HG03103 (cell line): Measurements from ENCODE around the gene RPL10.
"Not testable (repeated sequence)": the region's sequence is repeated elsewhere in the genome, so short reads cannot be mapped to it uniquely, and the experiment has no call there.

Experiments used
- ATAC-seq: cut with Tn5 transposase; IDR thresholded peaks from one replicate; pipeline ENCODE4 v1.9.1; 2021; ENCODE audit warnings: low read depth; ENCODE audit not compliant: unreplicated experiment

The RPL10 gene

DNA sequence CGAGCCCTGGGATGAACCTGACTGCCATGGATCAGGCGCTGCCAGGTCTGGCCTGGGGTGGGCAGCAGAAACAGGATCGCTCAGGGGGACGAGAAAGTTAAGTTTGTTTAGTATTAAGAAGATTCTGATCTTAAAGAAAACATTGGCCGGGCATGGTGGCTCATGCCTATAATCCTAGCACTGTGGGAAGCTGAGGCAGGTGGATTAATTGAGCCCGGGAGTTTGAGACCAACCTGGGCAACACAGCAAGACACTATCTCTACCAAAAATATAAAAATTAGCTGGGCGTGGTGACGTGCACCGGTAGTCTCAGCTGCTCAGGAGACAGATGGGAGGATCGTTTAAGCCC is 23.0 kb upstream of the RPL10 start:
- no peak for ATAC-seq

DNA sequence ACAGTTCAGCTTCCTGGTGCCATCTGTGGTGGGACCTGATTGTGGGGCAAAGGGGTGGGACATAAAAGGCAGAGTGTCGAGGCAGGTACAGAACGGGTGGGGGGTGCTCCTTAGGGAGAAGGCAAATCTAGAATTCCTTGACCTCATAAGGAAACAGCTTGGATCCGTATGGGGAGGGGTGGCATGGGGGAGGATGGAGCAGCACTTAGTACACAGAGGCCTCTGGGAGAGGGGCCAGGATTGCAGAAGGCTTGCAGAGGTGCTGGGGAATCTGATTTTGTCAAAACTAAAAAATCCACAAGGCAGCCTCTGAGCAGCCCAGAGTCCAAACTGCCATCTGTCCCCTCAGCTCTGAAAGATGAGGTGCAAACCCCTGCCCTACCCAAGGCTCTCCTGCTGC is 21.4 kb upstream of the RPL10 start:
- ATAC-seq, result no peak

DNA sequence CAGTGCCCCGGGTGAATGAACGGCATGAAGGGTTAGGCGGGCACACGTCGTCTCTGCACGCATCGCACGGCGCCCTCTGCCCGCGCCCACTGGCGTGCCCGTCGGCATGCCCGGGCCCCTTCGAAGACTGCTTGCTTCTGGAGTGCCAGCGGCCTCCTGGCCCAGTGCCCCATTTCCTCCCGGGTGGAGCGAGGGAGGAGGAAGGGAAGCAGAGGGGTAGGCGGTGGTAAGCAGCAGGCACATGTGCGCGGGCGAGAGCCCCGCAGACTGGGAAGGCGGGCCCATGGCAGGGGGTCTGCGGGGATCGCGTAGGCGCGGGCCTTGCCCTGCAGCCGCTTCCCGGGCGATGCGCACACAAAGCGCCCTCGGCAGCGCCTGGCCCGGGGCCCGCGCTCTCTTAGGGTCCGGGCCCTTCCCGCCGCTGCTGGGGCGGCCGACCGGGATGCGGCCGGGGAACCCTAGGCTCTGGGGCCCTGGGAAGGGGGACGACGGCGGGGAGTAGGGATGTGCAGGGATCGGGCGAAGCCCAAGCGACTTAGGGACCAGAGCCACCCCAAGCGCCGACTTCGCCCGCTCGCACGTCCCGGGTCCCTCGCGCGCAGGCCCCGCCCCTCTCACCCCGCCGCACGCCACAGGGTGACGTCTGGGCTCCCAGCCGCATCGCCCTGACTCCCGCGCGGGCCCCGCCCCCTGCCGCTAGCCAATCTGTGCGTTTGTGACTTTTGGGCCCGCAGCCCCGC is 19.9 kb upstream of the RPL10 start:
- no peak for ATAC-seq

DNA sequence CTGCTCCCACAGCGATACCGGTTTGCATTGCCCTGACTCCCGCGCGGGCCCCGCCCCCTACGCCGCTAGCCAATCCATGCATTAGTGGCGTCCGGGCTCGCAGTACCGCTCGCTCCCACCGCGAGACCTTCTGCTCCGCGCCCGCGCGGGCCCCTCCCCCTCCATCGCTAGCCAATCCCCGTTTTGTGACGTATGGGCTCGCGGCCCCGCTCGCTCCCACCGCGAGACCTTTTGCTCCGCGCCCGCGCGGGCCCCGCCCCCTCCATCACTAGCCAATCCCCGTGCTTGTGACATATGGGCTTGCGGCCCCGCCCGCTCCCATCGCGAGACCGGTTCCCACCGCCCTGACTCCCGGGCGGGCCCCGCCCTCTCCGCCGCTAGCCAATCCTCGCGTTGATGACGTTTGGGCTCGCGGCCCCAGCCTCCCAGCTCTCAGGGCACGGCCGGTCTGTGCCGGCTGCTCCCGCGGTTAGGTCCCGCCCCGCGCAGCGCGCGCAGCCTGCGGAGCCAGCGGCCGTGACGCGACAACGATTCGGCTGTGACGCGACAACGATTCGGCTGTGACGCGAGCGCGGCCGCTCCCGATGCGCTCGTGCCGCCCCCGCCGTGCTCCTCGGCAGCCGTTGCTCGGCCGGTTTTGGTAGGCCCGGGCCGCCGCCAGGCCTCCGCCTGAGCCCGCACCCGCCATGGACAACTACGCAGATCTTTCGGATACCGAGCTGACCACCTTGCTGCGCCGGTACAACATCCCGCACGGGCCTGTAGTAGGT is 19.2 kb upstream of the RPL10 start, which contains the start of gene EMD:
TSS of gene EMD (plus strand) at position 497 of the 770 bp plus-strand sequence. CDS start at position 687, 190 bp downstream.
- ATAC-seq, result peak; percentile 63

DNA sequence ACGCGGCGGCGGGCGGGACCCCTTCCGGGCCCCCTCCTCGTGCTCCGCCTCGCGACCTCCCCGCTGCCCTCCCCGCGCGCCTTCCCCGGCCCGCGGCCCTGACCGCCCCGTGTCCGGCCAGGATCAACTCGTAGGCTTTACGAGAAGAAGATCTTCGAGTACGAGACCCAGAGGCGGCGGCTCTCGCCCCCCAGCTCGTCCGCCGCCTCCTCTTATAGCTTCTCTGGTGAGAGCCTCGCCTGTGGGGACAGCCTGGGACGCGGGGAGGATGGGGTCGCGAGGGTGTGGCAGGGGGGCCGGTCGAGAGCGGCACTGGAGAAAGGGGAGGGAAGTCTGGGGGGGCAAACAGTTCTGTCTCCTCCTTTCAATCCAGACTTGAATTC is 18.6 kb upstream of the RPL10 start:
- ATAC-seq, result no peak

DNA sequence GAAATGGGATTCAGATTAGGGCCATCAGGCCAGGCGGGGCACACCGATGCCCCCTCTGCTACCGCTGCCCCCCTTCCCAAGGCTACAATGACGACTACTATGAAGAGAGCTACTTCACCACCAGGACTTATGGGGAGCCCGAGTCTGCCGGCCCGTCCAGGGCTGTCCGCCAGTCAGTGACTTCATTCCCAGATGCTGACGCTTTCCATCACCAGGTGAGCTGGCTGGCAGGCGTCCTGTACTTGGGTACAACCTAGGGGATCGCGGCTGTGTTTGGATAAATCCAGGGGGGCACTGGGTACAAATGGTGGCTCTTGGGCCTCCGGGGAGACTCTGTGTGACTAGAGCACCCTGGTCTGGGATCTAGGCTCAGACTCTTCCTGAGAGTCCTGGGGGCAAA is 18.0 kb upstream of the RPL10 start:
- ATAC-seq, result no peak

DNA sequence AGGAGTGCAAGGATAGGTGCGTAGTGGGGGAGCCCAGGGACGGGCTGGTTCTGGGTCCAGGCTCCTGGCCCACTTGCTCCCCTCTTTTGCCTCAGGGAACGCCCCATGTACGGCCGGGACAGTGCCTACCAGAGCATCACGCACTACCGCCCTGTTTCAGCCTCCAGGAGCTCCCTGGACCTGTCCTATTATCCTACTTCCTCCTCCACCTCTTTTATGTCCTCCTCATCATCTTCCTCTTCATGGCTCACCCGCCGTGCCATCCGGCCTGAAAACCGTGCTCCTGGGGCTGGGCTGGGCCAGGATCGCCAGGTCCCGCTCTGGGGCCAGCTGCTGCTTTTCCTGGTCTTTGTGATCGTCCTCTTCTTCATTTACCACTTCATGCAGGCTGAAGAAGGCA is 17.4 kb upstream of the RPL10 start:
- no peak for ATAC-seq

DNA sequence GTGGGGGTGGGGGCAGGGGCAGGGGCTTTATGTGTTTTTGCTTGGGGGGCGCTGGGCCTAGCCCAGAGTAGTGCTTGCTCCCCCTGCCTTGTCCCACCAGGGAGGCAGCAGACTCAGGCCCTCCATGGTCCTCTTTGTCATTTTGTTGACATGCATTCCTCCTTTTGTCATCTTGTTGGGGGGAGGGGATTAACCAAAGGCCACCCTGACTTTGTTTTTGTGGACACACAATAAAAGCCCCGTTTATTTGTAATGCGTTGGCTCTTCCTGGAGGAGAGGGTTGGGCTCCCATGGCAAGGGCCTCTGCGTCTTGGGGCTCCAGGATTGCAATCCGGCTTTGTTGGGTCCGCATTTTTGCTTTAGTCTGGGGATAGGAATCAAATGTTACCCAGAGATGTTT is 16.9 kb upstream of the RPL10 start:
- ATAC-seq, result no peak

DNA sequence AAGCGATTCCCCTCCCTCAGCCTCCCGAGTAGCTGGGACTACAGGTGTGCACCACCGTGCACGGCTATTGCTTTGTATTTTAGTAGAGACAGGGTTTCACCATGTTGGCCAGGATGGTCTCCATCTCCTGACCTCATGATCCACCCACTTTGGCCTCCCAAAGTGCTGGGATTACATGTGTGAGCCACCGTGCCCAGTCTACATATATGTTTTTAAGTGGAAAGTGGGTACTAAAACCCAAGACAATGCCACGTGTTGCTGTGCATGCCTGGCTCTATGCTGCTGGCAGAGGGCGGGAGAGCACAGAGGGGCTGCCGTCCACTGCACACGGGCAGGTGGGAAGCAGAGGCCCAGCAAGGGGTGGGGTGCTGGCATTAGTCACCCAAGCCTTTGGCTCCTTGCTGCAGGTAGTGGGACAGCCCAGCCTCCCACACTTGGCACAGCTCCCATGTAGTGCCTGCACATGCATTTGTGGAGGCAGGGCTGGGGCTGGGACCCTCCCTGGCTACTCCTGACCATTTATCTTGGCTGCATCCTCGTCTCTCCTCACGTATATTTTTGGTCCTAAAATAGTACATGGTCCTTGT is 15.6 kb upstream of the RPL10 start:
- no peak for ATAC-seq

DNA sequence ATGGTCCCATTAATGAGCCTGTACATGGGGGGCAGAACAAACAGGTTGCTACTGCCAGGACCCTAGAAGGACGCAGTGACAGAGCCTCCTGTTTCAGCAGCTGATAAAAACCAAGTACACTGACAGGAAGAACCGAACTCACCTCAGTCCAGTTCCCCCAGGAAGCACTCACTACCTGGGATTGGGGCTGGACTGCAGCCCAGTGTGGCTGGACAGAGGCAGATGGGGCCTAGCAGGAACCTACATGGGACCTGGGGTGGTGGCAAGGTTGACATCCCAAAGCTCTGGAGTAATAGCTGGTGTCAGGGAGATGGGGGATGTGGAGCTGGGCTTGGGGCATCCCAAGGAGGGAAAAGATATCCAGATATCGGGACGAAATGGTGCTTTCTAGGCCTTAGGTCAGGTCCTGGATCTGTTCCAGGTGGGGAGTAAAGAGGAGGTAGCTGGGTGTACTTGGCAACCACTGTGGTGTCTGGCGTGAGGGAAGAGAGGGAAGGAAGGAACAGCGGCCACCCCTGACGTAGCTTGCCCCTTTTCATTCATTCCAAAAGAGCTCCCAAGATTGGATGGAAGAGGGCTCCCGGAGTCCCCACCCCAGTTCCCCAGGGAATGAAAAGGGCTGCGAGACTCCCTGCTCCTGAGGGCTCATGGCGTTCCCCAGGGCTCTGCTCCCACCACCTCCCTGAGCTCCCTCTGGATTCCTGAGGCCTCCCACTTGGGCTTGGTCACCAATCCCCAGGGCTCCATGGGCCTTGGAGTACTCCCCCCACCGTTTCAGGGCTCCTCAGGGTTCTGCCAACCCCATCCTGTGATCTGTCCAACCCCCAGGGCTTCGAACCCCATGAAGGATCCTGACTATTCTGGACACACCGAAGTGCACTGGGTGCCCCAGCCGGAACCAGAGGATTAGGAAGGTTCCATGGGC is 14.6 kb upstream of the RPL10 start:
- ATAC-seq, result no peak

DNA sequence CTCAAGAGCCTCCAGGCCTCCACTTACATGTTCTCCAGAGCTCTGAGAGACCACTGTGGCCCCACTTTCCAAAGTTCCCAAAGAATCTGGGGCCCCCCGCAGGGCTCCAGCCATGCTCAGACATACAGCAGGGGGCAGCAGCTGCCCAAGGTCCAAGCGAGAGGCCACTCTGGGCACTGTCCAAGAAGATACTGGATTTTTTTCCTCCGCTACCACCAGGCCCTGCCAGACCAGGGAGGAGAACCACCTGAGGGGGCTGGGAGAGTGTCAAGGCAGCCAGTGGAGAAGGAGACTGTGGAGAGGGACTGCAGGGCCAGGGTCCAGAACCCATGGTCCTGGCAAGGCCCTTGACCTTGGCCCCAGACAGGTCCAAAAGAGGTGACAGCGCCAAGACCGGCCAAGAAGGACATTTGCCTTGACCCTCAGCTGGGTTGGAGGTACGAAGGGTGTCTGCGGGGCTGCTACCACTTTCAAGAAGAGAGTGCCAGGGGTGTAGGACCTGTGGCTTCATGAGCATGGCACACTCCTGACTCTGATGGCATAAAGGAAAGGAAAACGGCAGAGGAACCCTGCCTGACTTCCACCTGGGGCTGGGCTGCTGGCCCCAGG is 13.8 kb upstream of the RPL10 start:
- no peak for ATAC-seq

DNA sequence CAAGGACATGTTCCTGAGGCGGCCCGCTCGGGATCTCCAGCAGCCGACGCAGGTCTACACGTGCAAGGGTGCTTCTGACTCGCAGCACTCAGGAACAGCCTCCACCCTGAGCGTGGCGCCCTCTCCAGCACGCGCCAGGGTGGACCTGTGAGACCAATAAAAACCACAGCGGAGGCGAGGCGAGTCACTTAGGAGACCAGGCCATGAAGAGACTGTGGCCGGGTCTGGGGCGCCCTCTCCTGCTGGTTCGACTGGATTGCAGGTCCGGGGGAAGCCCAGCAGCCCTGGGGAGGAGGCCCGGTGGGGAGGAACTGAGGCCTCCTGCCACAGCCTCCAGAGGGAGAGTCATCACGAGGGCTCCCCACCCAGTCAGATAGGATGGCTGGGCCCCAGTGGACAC is 10.1 kb upstream of the RPL10 start:
- ATAC-seq, result not testable (repeated sequence)

DNA sequence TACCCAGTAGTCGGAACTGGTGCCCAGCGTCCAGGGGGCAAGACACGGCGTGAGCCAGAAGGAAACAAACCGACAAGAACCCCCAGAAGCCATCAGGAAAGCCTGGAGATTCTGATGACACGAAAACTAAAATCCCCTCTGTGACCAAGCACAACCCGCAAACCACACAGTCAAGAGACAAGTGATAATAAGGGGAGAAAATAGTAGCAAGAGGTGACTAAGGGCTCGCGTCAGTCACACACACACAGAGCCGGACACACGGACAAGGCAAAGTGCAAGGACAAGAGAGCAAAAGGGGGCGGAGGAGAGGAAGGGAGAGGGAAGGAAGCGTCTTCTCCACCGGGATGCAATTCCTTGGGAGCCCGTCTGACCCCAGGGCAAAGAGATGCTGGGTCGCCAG is 9.5 kb upstream of the RPL10 start:
- ATAC-seq, result not testable (repeated sequence)

DNA sequence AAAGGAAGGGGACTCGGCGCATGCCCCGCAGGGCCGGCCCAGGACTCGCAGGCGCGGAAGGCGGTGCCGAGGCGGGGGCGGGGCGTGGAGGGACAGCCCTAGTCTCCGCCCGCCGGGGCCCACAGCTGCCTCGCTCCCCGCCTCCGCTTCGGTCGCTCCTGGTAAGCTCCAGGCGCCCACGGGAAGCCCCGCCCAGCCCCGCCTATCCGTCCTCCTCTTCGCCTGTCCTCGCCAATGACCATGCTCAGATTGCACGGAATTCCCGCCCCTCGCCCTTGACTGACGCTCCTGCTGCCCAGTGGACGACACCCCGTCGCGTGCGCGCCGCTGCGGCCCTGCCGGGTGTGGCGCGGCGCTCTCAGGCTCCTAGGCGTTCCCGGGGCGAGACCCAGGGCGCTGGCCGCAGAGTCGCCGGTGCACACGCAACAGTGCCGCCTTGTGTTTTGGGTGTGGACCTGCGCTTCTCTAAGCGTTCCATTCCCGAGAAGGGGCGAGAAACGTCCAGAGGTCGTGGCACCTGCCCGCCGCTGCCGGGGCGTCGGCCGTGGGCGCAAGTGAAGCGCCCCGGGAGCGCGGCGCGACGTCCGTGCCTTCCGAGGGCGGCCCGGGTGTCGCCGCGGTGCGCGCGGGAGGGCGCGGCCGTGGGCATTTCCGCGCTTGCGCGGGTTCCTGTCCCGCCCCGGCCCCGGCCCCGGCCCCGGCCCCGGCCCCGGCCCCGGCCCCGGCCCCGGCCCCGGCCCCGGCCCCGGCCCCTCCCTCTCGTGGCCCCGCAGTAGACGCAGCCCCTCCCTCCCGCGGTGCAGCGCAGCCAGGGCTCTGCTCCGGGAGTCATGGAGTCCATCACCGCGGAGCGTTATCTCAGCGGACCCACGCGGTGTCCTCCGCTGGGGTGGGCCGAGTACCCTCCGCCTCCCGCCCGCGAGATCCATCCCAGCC is 8.1 kb upstream of the RPL10 start:
- peak; percentile 63 for ATAC-seq

DNA sequence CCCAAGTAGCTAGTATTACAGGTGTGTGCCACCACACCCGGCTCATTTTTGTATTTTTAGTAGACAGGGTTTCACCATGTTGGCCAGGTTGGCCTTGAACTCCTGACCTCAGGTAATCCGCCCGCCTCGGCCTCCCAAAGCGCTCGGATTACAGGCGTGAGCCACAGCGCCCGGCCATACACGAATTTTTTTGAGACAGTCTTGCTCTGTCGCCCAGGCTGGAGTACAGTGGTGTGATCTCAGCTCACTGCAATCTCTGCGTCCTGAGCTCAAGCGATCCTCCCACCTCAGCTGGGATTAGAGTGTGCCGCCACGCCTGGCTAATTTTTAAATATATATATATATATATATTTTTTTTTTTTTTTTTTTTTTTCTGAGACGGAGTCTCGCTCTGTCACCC is 1.8 kb upstream of the RPL10 start:
- not testable (repeated sequence) for ATAC-seq

DNA sequence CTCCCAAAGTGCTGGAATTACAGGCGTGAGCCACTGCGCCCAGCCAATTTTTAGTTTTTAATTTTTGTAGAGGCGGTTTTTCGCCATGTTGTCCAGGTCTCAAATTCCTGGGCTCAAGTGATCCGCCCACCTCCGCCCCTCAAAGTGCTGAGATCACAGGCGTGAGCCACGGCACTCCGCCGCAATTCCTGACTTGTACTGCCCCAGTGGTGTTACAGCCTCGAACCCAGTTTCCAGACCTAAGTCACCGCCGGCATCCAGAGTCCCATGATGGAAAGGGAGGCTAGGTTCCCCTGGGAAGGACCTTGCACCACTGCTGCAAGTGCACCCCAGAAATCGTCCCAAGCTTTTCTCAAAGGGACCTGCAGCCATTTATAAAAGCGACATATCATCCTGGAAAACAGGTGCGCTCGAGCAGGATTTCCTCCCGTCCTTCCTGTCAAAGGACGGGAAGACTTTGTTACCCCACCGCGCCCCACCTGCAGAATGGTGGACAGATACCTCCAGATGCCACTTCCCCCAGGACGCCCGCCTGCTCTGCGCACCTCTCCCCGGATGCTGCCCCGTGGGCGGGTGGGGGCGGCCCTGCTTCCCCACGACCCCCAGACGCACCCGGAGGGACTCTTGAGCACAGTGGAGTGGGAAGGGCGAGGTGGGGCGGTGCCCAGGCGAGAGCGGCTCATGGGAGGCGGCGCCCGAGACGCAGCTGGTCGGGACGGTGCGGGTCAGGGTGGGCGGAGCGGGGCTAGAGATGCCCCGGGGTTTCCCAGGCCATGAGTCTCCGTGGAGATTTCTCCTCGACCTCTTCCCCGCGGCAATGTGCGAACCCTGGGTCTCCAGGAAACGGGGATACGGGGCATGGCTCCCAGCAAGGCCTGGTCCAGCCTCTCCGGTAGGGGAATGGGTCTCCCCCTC is 947 bp upstream of the RPL10 start:
- peak; percentile 39 for ATAC-seq

DNA sequence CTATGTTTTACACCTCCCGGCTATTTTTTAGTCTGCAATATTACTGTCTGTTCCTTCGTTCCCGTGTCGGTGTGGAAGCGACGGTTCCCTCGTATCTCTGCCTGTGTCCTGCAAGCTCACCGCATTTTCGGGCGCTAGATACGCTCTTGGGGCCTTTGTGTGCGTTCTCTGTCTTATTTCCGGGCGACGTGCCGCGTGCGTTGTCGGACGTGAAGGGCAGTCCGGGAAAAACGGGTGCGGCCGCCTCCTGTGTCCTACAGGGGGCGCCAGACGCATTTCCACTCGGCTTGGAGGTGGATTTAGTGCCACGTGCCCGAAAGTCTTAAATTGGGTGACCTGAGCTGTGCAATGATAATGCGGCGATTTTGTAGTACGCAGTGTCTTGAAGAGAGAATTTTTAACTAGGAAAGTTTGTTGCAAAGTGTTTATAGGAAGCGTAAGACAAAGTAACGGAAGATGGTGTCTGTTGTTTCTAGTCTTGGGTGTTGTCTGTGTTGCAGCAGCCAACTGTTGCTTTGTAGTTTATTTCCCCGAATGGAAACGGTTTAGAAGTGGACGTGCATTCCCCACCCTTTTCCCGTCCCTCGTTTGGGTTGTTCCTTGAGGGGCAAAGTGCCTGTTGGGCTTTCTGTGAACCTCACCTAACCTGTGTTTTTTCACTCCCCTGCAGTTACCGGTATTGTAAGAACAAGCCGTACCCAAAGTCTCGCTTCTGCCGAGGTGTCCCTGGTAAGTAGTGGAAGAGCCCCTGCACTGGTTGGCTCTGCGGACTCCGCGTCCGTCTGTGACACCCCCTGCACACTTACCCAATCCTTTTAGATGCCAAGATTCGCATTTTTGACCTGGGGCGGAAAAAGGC is 720 bp downstream of the RPL10 start:
- peak; percentile 29 for ATAC-seq
